Pancreas (tissue), 10 donors: ENCODE data around the gene GINM1. TPM values are rescaled to one million over a fixed set of nuclear protein-coding genes. Genes with fewer than 3 reads are reported as not detected.

Experiments used
- ATAC-seq, 4 donors: fragments of 200-7000 bp; cut with Tn5 transposase; one replicate each; pipeline versions ENCODE4 v1.8.0 to v1.9.1; 2020; ENCODE audit warnings: mild to moderate bottlenecking in 4 of 4, moderate library complexity in 4 of 4
- DNase-seq, 6 donors: peaks; one replicate each; pipeline ENCODE4 v3.0.0-alpha.2; 2020
- FAIRE-seq: peaks from 2 replicates; lab custom pipeline; 2012; peaks lifted over from hg19 to GRCh38; lab: Jason Lieb, UNC
- H3K27ac ChIP-seq, 4 donors: fragments of 200-600 bp; sonication (generic); 1 replicate in 3 of 4; 2 replicates in 1 of 4; pipeline versions ENCODE4 v1.5.0 to v1.8.0; 2020
- H3K27me3 ChIP-seq, 4 donors: fragments of 200-600 bp; one replicate each; pipeline ENCODE4 v1.8.0; 2021
- H3K36me3 ChIP-seq, 3 donors: fragments of 200-600 bp; sonication (generic) in 1 of 3; one replicate each; pipeline versions ENCODE4 v1.5.0 to v1.8.0; 2020 to 2021
- H3K4me1 ChIP-seq, 3 donors: fragments of 200-600 bp; one replicate each; pipeline ENCODE4 v1.8.0; 2021
- H3K4me3 ChIP-seq, 4 donors: fragments of 200-600 bp; sonication (generic) in 2 of 4; one replicate each; pipeline versions ENCODE4 v1.5.0 to v1.8.0; 2020 to 2021
- H3K9me3 ChIP-seq, 4 donors: fragments of 200-600 bp; one replicate each; pipeline ENCODE4 v1.8.0; 2021
- CTCF ChIP-seq, 4 donors: fragments of 200-600 bp; sonication (generic) in 3 of 4; IDR thresholded peaks; one replicate each; pipeline versions ENCODE4 v1.5.0 to v1.8.0; 2021; ENCODE audit warnings: antibody characterized with exemption in 4 of 4
- whole genome bisulfite sequencing, 2 donors: extraction: QIAGEN DNeasy Blood & Tissue Kit; methylation state at CpG; one replicate each; pipeline ENCODE4 v1.1.7; 2013; 5-methylcytosine and 5-hydroxymethylcytosine counted together
- intact Hi-C, 3 donors: fragments of 100-400 bp; cut with DNase I; formaldehyde crosslinking; loops; one replicate each; pipeline versions ENCODE4 v1.11.1 to v1.14.2; 2022
- polyA plus RNA-seq, 2 donors: library from polyadenylated mRNA; stranded (reverse); fragments of 200-250 nt; gene quantifications; one replicate each; pipeline ENCODE4 v1.2.3, GENCODE V29; 2013
- total RNA-seq, 6 donors: library from RNA; stranded (reverse); fragmentation: NEBNext Ultra II Directional in 4 of 6; extraction: Animal tissue kit (Norgen Biotek cat#: 25700) in 4 of 6; gene quantifications; one replicate each; pipeline versions ENCODE4 v1.2.1 to v1.2.4, GENCODE V29; 2021 to 2023
- donor health status: healthy with polysubstance abuse.
- donor health status: DM: no; HTN: no; CAD: no; lungs with moderate emphysema.
- donor health status: DM: no; HTN: no; CAD: no.
- donor health status: control.
- donor health status: control.
- donor health status: Bipolar disorder and iron deficiency.
- donor health status: DM: yes; HTN: yes; CAD: no.
- donor health status: DM: no; HTN: no; CAD: no.
- donor health status: DM: no; HTN: no; CAD: no.
- donor health status: DM: yes; HTN: yes; CAD: no.

The GINM1 gene
- total and polyA plus RNA-seq, 8 donors = 10.6 to 31.6 (median 22.6) TPM

- Histone ChIP-seq H3K36me3 (peaks cover 0 to 15% (median 0%) of the 10 kb centered on the region in 3 donors), H3K4me3 (peak overlapping the region; percentile 80 to 96 (median 88)), H3K27ac (peak overlapping the region in 3 of 4 donors; percentile 89 to 98 (median 94)), H3K4me1 (peaks cover 5 to 18% (median 14%) of the 10 kb centered on the region in 3 donors), H3K27me3 (no peaks in the 10 kb centered on the region), H3K9me3 (no peaks in the 10 kb centered on the region)
- DNase-seq (no peak), ATAC-seq (peak in 2 of 4 donors; percentile 1), FAIRE-seq (no peak)
- intact Hi-C loops = no loop called here
- TF ChIP-seq CTCF (IDR thresholded peaks at IDR 0.05) = no peak
- WGBS, 2 donors = 7 to 8% methylated on average over 12 of the region's 12 CpGs
Observed at GRCh38 chr6:149544646-149545257, 21.4 kb upstream of the GINM1 start.

- H3K4me3 ChIP-seq = peak overlapping the region; percentile 80 to 96 (median 88)
- FAIRE-seq (no peak), ATAC-seq (peak; percentile 38 to 62 (median 51)), DNase-seq (peak; percentile 45 to 61 (median 48))
- no peak for TF ChIP-seq CTCF (IDR thresholded peaks at IDR 0.05)
- H3K9me3 ChIP-seq = no peaks in the 10 kb centered on the region
- peaks cover 0 to 9% (median 0%) of the 10 kb centered on the region in 3 donors for H3K36me3 ChIP-seq
- 0% methylated on average over 16 of the region's 16 CpGs for WGBS, 2 donors
- peak overlapping the region; percentile 89 to 98 (median 92) for H3K27ac ChIP-seq
- intact Hi-C loops = no loop called here
- peaks cover 5 to 18% (median 14%) of the 10 kb centered on the region in 3 donors for H3K4me1 ChIP-seq
- no peaks in the 10 kb centered on the region for H3K27me3 ChIP-seq
Observed at GRCh38 chr6:149545258-149545753, 20.9 kb upstream of the GINM1 start.

- H3K9me3 ChIP-seq = no peaks in the 10 kb centered on the region
- peak; percentile 63 to 77 (median 72) for TF ChIP-seq CTCF (IDR thresholded peaks at IDR 0.05)
- intact Hi-C loops = no loop called here
- peak within 1 kb of the TSS; percentile 80 to 96 (median 88) for H3K4me3 ChIP-seq
- peak within 1 kb of the TSS; percentile 89 to 98 (median 92) for H3K27ac ChIP-seq
- H3K4me1 ChIP-seq = peaks cover 5 to 18% (median 14%) of the 10 kb centered on the region in 3 donors
- no peaks in the 10 kb centered on the region for H3K27me3 ChIP-seq
- H3K36me3 ChIP-seq = peaks cover 0 to 3% (median 0%) of the 10 kb centered on the region in 3 donors
- WGBS, 2 donors = 1% methylated on average over 69 to 71 of the region's 71 CpGs
- FAIRE-seq (peak; percentile 57), ATAC-seq (peak; percentile 97 to 100 (median 98)), DNase-seq (peak; percentile 95 to 99 (median 96))
Observed at GRCh38 chr6:149545754-149546471, 20.3 kb upstream of the GINM1 start, which contains the start of gene PPIL4. Gene PPIL4 (minus strand): TSS chr6:149546043. CDS start chr6:149546005, 38 bp downstream.

- no peaks in the 10 kb centered on the region for H3K27me3 ChIP-seq
- no peak overlapping the region for H3K27ac ChIP-seq
- H3K9me3 ChIP-seq = no peaks in the 10 kb centered on the region
- intact Hi-C loops = no loop called here
- H3K36me3 ChIP-seq = no peaks in the 10 kb centered on the region
- no peak for FAIRE-seq
- H3K4me3 ChIP-seq = no peak overlapping the region
- no peak for TF ChIP-seq CTCF (IDR thresholded peaks at IDR 0.05)
- ATAC-seq = no peak
- no peaks in the 10 kb centered on the region for H3K4me1 ChIP-seq
- DNase-seq = no peak
- WGBS, 2 donors = 54 to 63% methylated on average over 5 of the region's 5 CpGs
Observed at GRCh38 chr6:149551920-149552319, 14.3 kb upstream of the GINM1 start.
